ENCODE measurements around the gene ULBP2. TPM values are rescaled to one million over a fixed set of nuclear protein-coding genes. Genes with fewer than 3 reads are reported as not detected.

ULBP2 gene
- total RNA-seq, 1 donor from 2014 or later = not detected

- intact Hi-C loops (cut with DNase I) = loop anchor here (10.0 kb wide), 1 partner anchor 185 kb away; the partner anchor contains the start of genes NUP43 and PCMT1
- no peak for DNase-seq (ENCODE audit: low spot score in 2 of 2)
- H3K4me1 ChIP-seq = peaks cover 0 to 7% of the 10 kb centered on the region in 2 donors
- H3K27me3 ChIP-seq = no peaks in the 10 kb centered on the region
- no peak for TF ChIP-seq CTCF (IDR thresholded peaks at IDR 0.05)
- H3K27ac ChIP-seq = no peak overlapping the region
- no peak overlapping the region for H3K4me3 ChIP-seq
- H3K36me3 ChIP-seq = no peaks in the 10 kb centered on the region
- H3K9me3 ChIP-seq = no peaks in the 10 kb centered on the region
These were observed 12.4 kb upstream of the ULBP2 start for GRCh38 chr6:149929422-149929821.

GRCh38 chr6:149931501-149931900 lies 10.3 kb upstream of the ULBP2 start:
- Histone ChIP-seq H3K4me1 (no peaks in the 10 kb centered on the region), H3K36me3 (no peaks in the 10 kb centered on the region), H3K27ac (no peak overlapping the region), H3K9me3 (no peaks in the 10 kb centered on the region), H3K4me3 (no peak overlapping the region), H3K27me3 (no peaks in the 10 kb centered on the region)
- DNase-seq (ENCODE audit: low spot score in 2 of 2) = no peak
- TF ChIP-seq CTCF (IDR thresholded peaks at IDR 0.05) = no peak
- intact Hi-C loops (cut with DNase I) = loop anchor here (5.0 kb wide), 1 partner anchor 881 kb away; no protein-coding TSS in a partner anchor

- H3K36me3 ChIP-seq = no peaks in the 10 kb centered on the region
- intact Hi-C loops (cut with DNase I) = loop anchor here (5.0 kb wide), 1 partner anchor 879 kb away; no protein-coding TSS in a partner anchor
These were observed 8.8 kb upstream of the ULBP2 start for GRCh38 chr6:149933036-149933435.

GRCh38 chr6:149933461-149933860 lies 8.4 kb upstream of the ULBP2 start:
- H3K27ac ChIP-seq = no peak overlapping the region
- peaks cover 0 to 4% of the 10 kb centered on the region in 2 donors for H3K4me1 ChIP-seq
- DNase-seq (ENCODE audit: low spot score in 2 of 2) = peak in 1 of 2 donors; percentile 16
- no peaks in the 10 kb centered on the region for H3K9me3 ChIP-seq
- H3K4me3 ChIP-seq = no peak overlapping the region
- intact Hi-C loops (cut with DNase I) = loop anchor here (5.0 kb wide), 1 partner anchor 879 kb away; no protein-coding TSS in a partner anchor
- H3K36me3 ChIP-seq = no peaks in the 10 kb centered on the region
- peaks cover 15% of the 10 kb centered on the region for H3K27me3 ChIP-seq
- no peak for TF ChIP-seq CTCF (IDR thresholded peaks at IDR 0.05)

More at GRCh38 chr6:149933036-149933435, 8.8 kb upstream of the ULBP2 start:
- Histone ChIP-seq H3K4me3 (no peak overlapping the region), H3K9me3 (no peaks in the 10 kb centered on the region), H3K27me3 (peaks cover 11% of the 10 kb centered on the region), H3K4me1 (no peaks in the 10 kb centered on the region), H3K27ac (no peak overlapping the region)
- no peak for TF ChIP-seq CTCF (IDR thresholded peaks at IDR 0.05)
- DNase-seq (ENCODE audit: low spot score in 2 of 2) = no peak

- no peaks in the 10 kb centered on the region for H3K36me3 ChIP-seq
- H3K4me1 ChIP-seq = peaks cover 0 to 10% of the 10 kb centered on the region in 2 donors
- TF ChIP-seq CTCF (IDR thresholded peaks at IDR 0.05) = peak; percentile 69 to 77 (median 76)
- no peak overlapping the region for H3K4me3 ChIP-seq
- DNase-seq (ENCODE audit: low spot score in 2 of 2) = peak in 1 of 2 donors; percentile 85
- H3K27me3 ChIP-seq = peaks cover 19% of the 10 kb centered on the region
- H3K27ac ChIP-seq = no peak overlapping the region
- intact Hi-C loops (cut with DNase I) = loop anchor here (1.0 to 5.0 kb wide), 2 partner anchors 83 to 878 kb away; no protein-coding TSS in a partner anchor
- H3K9me3 ChIP-seq = no peaks in the 10 kb centered on the region
These were observed 7.3 kb upstream of the ULBP2 start for GRCh38 chr6:149934249-149935156.

Data from ascending aorta (tissue), 2 donors.